ENCODE measurements around the gene MAP3K2.

DNA sequence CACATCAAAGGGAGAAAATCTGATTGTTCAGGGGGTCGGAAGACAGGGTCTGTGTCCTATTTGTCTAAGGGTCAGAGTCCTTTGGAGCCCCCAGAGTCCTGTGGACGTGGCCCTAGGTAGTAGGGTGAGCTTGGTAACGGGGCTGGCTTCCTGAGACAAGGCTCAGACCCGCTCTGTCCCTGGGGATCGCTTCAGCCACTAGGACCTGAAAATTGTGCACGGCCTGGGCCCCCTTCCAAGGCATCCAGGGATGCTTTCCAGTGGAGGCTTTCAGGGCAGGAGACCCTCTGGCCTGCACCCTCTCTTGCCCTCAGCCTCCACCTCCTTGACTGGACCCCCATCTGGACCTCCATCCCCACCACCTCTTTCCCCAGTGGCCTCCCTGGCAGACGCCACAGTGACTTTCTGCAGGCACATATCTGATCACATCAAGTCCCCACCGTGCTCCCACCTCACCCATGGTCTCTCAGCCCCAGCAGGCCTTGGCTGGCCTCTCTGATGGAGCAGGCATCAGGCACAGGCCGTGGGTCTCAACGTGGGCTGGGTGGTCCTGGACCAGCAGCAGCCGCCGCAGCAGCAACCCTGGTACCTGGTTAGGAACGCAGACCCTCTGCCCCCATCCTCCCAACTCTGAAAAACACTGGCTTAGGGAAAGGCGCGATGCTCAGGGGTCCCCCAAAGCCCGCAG, 34.2 kb upstream of the MAP3K2 start:
- TF ChIP-seq, protein P1, sequence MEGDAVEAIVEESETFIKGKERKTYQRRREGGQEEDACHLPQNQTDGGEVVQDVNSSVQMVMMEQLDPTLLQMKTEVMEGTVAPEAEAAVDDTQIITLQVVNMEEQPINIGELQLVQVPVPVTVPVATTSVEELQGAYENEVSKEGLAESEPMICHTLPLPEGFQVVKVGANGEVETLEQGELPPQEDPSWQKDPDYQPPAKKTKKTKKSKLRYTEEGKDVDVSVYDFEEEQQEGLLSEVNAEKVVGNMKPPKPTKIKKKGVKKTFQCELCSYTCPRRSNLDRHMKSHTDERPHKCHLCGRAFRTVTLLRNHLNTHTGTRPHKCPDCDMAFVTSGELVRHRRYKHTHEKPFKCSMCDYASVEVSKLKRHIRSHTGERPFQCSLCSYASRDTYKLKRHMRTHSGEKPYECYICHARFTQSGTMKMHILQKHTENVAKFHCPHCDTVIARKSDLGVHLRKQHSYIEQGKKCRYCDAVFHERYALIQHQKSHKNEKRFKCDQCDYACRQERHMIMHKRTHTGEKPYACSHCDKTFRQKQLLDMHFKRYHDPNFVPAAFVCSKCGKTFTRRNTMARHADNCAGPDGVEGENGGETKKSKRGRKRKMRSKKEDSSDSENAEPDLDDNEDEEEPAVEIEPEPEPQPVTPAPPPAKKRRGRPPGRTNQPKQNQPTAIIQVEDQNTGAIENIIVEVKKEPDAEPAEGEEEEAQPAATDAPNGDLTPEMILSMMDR (IDR thresholded peaks at IDR 0.05) = no peak
- no peak for TF ChIP-seq POLR2A (IDR thresholded peaks at IDR 0.05)
